RWPE1 (cell line): Measurements from ENCODE around the gene SLC31A2.
"Not testable (repeated sequence)": the region's sequence is repeated elsewhere in the genome, so short reads cannot be mapped to it uniquely, and the experiment has no call there.

Experiments used
- CTCF ChIA-PET: fragments of 350-600 bp; sonication (Branson Sonifier 250); formaldehyde crosslinking; extraction: SDS; loops from one replicate; lab custom pipeline; 2021; lab: Yijun Ruan, JAX
- POLR2A ChIA-PET: fragments of 400-600 bp; formaldehyde crosslinking; extraction: SDS; loops from one replicate; lab custom pipeline; 2020; ENCODE audit warnings: antibody characterized with exemption; ENCODE audit not compliant: low non-redundant PET; lab: Yijun Ruan, JAX
- DNase-seq: peaks from one replicate; pipeline ENCODE4 v3.0.0; 2012; ENCODE audit warnings: low spot score
- H3K27ac ChIP-seq: fragments of 450-650 bp; 2 replicates; pipeline ENCODE4 v1.5.1; 2017
- TF ChIP-seq, protein P1 (sequence below): fragments of 450-650 bp; conservative IDR thresholded peaks from 2 replicates; pipeline ENCODE4 v1.5.1; 2017; ENCODE audit warnings: low read depth, mild to moderate bottlenecking

The SLC31A2 gene

DNA sequence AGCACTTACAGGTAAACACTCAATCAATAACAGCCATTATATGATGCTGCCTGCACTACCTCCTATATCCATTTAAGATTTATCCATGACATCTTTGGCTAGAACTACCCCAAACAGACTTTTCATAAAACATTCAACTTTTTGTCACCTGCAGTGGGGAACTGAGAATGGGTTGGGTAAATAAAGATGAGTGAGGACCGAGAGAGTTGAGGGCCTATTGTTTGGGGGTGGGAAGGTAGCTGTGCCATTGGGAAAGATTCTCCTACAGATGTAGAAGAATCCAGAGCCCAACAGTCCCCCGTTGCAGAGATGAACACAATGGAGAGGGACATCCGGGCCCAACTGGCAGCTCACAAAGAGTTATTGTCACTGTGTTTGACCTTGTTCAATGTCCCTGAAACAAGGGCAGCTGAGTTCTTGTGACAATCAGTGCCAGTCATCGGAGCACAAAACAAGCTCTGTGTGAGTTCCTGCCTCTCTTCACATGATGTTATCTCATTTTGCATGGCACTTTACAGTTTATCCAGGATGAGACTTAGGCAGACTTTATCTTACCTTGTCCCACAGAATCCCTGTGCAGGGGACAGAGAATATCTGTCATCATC is 11.5 kb upstream of the SLC31A2 start:
- TF ChIP-seq, protein P1, sequence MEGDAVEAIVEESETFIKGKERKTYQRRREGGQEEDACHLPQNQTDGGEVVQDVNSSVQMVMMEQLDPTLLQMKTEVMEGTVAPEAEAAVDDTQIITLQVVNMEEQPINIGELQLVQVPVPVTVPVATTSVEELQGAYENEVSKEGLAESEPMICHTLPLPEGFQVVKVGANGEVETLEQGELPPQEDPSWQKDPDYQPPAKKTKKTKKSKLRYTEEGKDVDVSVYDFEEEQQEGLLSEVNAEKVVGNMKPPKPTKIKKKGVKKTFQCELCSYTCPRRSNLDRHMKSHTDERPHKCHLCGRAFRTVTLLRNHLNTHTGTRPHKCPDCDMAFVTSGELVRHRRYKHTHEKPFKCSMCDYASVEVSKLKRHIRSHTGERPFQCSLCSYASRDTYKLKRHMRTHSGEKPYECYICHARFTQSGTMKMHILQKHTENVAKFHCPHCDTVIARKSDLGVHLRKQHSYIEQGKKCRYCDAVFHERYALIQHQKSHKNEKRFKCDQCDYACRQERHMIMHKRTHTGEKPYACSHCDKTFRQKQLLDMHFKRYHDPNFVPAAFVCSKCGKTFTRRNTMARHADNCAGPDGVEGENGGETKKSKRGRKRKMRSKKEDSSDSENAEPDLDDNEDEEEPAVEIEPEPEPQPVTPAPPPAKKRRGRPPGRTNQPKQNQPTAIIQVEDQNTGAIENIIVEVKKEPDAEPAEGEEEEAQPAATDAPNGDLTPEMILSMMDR = no peak
- CTCF ChIA-PET = interaction anchor here (0.6 kb wide), 1 partner anchor 43 kb away, joined by 4 read pairs; no protein-coding TSS in a partner anchor
- DNase-seq = no peak
- POLR2A ChIA-PET = no interaction called here
- H3K27ac ChIP-seq = no peak overlapping the region

DNA sequence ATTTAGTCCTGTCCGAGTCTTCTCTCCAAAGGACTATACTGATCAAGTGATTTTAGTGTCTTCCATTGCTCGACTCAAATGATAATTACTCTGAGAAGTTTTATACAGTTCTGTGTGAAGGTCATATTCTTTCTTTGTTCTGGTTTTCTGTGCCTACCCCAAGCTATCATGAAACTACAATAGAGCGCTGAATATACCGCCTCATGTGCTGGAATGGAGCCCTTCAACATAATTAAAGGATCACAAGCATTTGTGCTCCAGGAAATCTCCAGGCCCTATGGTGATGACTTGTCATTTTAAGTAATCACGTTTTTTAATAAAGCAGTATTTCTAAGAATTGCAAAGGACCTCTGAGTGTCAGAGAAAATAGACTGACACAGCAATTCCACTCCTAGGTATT is 10.9 kb upstream of the SLC31A2 start:
- CTCF ChIA-PET = no interaction called here
- DNase-seq = no peak
- TF ChIP-seq, protein P1 = no peak
- no peak overlapping the region for H3K27ac ChIP-seq
- POLR2A ChIA-PET = no interaction called here

DNA sequence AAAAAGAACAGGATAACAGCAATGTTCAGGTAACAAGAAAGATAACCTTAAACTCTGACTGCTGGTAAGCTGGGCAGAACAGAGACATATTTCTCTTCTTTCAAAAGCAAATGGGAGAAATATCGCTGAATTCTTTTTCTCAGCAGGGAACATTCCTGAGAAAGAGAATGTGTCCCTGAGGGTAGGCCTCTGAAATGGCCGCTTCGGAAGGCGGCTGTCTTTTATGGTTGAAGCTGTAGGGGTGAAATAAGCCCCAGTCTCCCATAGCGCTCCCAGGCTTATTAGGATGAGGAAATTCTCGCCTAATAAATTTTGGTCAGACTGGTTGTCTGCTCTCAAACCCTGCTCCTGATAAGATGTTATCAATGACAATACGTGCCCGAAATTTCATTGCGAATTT is 9.9 kb upstream of the SLC31A2 start:
- CTCF ChIA-PET, POLR2A ChIA-PET: not testable (repeated sequence)

DNA sequence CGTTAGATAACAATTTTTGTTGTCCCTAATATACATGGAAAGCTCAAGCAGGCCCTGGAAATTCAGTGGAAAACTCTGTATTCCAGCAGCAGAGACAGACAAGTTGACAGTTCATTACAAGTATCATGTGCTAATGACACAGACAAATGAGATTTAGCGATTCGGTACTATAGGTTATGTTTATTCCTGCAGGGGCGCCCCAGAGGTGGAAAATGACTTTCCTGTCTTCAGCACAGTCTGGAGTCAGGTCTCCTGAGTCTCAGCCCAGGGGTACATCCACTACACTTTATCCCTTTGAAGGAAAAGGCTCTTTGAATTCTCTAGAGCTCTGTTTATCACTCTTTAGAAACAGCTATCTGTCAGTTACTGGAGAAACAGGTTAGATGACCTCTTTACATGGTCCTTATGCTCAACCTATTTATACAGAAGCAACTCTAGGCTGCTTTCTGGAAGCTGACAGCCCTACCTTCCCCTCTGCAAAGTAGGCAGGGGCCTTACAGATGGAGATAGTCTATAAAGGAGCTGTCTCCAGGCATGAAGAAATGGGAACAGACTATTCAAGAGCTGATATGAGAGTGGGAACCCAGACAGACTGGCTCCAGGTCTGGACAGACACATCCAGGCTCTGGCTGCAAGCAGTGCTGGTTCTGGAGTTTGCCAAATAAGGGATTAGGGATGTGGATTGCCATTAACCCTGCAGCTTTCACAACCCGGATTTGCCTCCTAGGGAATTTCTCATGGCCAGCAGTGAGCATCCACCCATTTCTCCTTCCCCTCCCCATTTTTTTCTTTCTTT is 7.2 kb upstream of the SLC31A2 start:
- CTCF ChIA-PET = interaction anchor here (0.6 kb wide), 1 partner anchor 768 kb away, joined by 3 read pairs; no protein-coding TSS in a partner anchor
- DNase-seq = no peak
- H3K27ac ChIP-seq = no peak overlapping the region
- POLR2A ChIA-PET = interaction anchor here (1.0 kb wide), 1 partner anchor 8 kb away, joined by 3 read pairs; no protein-coding TSS in a partner anchor
- TF ChIP-seq, protein P1 = no peak

More for the DNA sequence above, 9.9 kb upstream of the SLC31A2 start:
- not testable (repeated sequence) for H3K27ac ChIP-seq, DNase-seq

DNA sequence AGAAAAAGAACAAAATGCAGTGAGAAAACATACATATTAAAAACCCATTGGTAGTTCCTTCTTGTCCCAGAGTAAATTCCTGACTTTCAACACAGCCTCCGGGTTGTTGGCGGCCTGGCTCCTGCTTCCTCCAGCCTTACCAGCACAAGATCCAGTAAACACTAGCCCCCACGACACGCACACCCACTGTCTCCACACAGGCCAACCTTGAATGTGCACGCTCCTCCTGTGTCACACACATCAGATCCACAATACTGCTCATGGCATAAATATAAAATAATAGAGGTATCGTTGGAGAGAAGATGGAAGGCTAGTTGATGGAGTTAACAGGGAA is 2.5 kb upstream of the SLC31A2 start:
- ChIA-PET POLR2A (no interaction called here), CTCF (interaction anchor here (0.6 kb wide), 1 partner anchor 1368 kb away, joined by 4 read pairs; no protein-coding TSS in a partner anchor)
- DNase-seq = no peak

DNA sequence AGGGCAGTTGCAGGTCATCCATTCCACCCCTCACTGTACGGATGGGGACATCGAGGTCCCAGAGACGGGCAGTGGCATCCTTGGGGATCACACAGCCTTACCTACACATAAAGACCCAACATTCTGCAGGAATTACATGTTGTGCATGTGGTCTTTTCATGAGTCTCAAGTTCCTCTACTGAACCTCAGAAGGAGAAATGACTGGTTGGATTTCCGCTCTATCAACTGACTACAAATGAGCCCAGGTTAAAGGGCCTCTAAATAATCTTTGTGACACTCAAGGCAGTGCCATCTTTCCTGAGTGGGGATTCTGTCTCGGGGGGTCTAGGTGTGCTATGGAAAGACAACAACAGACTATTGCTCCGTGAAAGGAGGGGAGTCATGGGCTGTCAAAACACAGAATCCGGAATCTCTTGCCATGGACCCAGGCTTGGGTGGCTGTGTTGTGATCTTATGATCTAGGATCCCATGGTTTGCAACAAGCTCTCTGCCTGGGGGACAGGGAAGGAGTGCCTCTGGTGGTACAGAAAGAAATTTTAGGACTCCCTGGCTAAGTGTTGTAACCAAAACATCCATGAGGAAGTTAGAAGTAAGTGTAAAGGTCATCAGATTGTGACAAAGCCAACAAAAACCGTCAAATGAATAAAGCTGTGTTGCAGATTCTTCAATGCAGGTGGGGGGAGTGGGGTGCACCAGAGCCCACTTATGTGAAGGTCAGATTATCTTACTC is 1.9 kb upstream of the SLC31A2 start:
- ChIA-PET POLR2A (no interaction called here), CTCF (no interaction called here)
- TF ChIP-seq, protein P1 = no peak
- DNase-seq = no peak
- H3K27ac ChIP-seq = no peak overlapping the region

More for the DNA sequence above, 2.5 kb upstream of the SLC31A2 start:
- no peak overlapping the region for H3K27ac ChIP-seq
- TF ChIP-seq, protein P1 = no peak

DNA sequence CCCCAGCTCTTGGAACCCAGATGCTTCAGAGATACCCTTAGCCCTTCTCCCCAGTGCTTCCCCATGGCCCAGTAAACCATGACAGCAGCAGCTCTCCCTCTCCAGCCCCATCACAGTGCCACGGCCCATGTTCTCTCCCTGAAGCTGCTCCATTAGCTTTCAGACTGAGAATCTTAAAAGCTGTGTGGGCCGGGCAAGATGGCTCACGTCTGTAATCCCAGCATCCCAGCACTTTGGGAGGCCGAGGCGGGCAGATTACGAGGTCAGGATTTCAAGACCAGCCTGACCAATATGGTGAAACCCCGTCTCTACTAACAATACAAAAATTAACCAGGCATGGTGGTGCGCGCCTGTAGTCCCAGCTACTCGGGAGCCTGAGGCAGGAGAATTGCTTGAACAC is 1.2 kb upstream of the SLC31A2 start:
- CTCF ChIA-PET = interaction anchor here (0.6 kb wide), 1 partner anchor 345 kb away, joined by 3 read pairs; no protein-coding TSS in a partner anchor
- DNase-seq, H3K27ac ChIP-seq, POLR2A ChIA-PET: not testable (repeated sequence)
